T-helper 2 cell treated with Interferon-gamma antibody and Interleukin-4, amounts not matched to agents 100 ng/mL and 5 ng/mL, for 36 hours (primary cell): ENCODE measurements around the gene CXCL12. TPM values are rescaled to one million over a fixed set of nuclear protein-coding genes. Genes with fewer than 3 reads are reported as not detected.

Experiments used
- intact Hi-C: fragments of 100-400 bp; cut with micrococcal nuclease; formaldehyde crosslinking; loops from one replicate; pipeline ENCODE4 v1.15.1; 2023
- total RNA-seq: library from RNA; stranded (reverse); gene quantifications from 2 replicates; pipeline ENCODE4 v1.2.3, GENCODE V29; 2022

Gene CXCL12
- total RNA-seq, 1 donor from 2014 or later = not detected

DNA sequence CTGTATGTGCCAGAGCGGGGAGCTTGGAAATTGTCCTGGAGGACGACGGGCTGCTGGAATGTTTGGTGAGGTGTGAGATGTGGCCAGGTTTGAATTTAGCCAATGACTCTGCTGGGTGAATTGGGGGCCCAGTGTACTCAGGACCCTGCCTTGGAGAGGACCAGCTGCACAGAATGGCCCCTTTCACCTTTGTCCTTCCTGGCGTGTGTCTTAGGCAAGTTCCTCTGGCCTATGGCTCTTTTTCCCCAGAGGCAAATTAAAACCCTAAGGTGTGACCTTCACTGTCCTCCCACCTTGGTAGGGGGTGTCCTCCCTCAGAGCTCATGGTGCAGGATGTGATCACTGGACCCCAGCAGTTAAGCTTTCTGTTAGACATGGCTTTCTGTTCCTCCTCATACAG, 47.8 kb downstream of the CXCL12 start:
- intact Hi-C loops = no loop called here

DNA sequence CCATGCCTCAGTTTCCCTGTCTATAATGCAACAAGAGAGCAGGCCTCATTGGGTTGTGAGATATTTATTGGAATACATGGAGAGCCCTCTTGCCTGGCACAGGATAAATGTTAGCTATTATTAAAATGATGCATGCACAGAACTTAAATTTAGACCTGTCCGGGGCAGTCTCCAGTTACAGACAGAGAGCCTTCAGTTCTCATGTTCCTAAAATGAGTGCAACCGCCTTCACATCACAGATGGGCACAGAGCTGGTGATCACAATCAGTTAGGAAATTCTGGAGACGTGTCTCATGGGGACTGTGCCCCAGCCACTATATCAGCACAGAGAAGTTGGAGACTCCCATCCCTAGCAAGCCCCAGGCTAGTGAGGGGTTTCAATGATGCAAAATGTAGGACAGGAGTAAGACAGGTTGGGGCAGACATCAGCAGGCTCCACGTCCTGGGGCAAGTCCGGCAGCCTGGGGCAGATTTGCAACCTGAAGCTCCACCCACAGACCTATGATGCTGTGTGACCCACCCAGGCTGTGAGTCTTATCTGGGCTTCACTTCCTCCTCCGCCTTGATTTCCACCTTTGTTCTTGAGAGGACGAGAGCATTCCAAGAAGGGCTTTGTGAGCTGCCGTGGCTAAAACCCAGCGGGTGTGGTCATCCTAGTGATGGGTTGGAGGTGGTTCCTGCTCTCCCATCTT, 49.4 kb downstream of the CXCL12 start:
- intact Hi-C loops = no loop called here

- intact Hi-C loops = no loop called here
Measured at GRCh38 chr10:44334621-44335184, 50.2 kb downstream of the CXCL12 start.

- intact Hi-C loops = no loop called here
Measured at GRCh38 chr10:44334091-44334490, 50.8 kb downstream of the CXCL12 start.

- intact Hi-C loops = no loop called here
Measured at GRCh38 chr10:44333511-44333910, 51.4 kb downstream of the CXCL12 start.

DNA sequence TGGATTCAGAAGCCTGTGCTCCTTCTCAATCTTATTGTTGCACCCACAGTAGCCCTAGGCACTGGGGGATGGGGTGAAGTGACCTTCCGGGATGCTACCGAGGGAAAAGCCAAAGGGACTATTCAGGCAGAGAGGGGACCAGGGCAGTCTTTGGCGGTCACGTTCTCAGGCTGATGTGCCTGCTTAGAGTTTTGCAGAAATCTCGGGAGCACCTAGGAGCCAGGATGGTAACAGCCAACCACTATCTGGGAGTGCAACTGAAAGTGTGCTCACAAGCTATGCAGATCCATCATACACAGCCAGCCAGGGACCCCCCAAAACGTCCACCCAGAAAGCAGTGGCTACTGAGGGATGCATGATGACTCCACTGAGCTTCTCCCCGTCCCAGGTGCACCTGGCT, 52.4 kb downstream of the CXCL12 start:
- intact Hi-C loops = no loop called here

DNA sequence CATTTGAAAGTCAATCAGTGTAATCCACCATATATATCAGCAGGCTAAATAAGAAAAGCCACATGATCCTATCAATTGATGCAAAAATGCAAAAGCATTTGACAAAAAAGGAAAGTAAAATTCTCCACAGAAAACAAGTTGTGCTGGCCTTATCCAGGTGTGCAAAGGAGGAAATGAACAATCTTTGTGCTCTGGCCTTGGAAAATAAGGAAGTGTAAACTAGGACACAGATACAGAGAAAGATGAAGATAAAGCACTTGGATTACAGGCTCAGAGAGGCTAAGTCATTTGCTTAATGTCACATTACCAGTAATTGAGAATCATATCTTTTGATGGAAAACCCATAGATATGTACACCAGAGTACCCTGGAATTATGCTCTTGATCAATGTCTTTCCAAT, 54.5 kb downstream of the CXCL12 start:
- intact Hi-C loops = no loop called here

GRCh38 chr10:44327461-44327860, 57.4 kb downstream of the CXCL12 start:
- intact Hi-C loops = no loop called here
